RWPE2 (cell line): Measurements from ENCODE around the gene SUMF1.

ENCODE experiments used
- ATAC-seq: fragments of 200-7000 bp; cut with Tn5 transposase; 3 replicates; pipeline ENCODE4 v1.9.1; 2021; ENCODE audit warnings: low read depth
- DNase-seq: peaks from one replicate; pipeline ENCODE4 v3.0.0-alpha.2; 2020; ENCODE audit warnings: low spot score
- H3K27ac ChIP-seq: fragments of 450-650 bp; 2 replicates; pipeline ENCODE4 v1.5.1; 2017; ENCODE audit warnings: mild to moderate bottlenecking; ENCODE audit not compliant: poor library complexity, severe bottlenecking
- H3K27me3 ChIP-seq: fragments of 250-450 bp; sonication (Bioruptor Pico); 2 replicates; pipeline ENCODE4 v1.5.1; 2021; ENCODE audit warnings: mild to moderate bottlenecking, moderate library complexity; ENCODE audit not compliant: insufficient read depth, poor library complexity, severe bottlenecking
- H3K36me3 ChIP-seq: fragments of 250-450 bp; sonication (Bioruptor Pico); 2 replicates; pipeline ENCODE4 v1.5.1; 2020; ENCODE audit warnings: low read depth, mild to moderate bottlenecking, moderate library complexity
- H3K4me1 ChIP-seq: fragments of 250-450 bp; sonication (Bioruptor Pico); 2 replicates; pipeline ENCODE4 v1.5.1; 2021; ENCODE audit warnings: mild to moderate bottlenecking, moderate library complexity; ENCODE audit not compliant: insufficient read depth, poor library complexity, severe bottlenecking
- H3K4me3 ChIP-seq: fragments of 250-450 bp; sonication (Bioruptor Pico); 2 replicates; pipeline ENCODE4 v1.5.1; 2021; ENCODE audit warnings: mild to moderate bottlenecking, moderate library complexity; ENCODE audit not compliant: severe bottlenecking
- H3K9me3 ChIP-seq: fragments of 250-450 bp; sonication (Bioruptor Pico); 2 replicates; pipeline ENCODE4 v1.5.1; 2021; ENCODE audit warnings: mild to moderate bottlenecking, moderate library complexity; ENCODE audit not compliant: severe bottlenecking
- TF ChIP-seq, protein P1 (sequence below): fragments of 450-650 bp; IDR thresholded peaks from one replicate; pipeline ENCODE4 v1.5.1; 2017; ENCODE audit warnings: mild to moderate bottlenecking, moderate library complexity; ENCODE audit not compliant: poor library complexity, severe bottlenecking

Gene SUMF1

DNA sequence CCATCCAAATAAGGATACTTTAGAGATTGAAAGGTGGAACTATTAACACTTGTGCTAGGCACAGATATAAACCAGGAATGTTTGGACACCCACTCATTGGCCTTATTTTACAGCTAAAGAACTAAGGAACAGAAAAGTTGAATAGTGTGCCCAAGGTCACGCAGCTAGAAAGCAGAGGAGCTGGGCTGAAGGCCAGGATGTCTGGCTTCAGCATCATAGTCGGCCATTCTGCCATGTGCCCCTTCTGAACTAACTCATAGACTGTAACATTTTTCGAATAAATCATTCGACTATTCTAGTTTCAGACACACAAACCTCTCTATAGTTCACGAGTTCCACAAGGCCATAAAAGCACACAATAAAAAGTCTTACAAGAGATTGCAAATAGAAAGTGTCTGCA lies 71.1 kb downstream of the SUMF1 start:
- no peak for ATAC-seq
- no peaks in the 10 kb centered on the region for H3K9me3 ChIP-seq
- H3K27ac ChIP-seq: no peak overlapping the region

DNA sequence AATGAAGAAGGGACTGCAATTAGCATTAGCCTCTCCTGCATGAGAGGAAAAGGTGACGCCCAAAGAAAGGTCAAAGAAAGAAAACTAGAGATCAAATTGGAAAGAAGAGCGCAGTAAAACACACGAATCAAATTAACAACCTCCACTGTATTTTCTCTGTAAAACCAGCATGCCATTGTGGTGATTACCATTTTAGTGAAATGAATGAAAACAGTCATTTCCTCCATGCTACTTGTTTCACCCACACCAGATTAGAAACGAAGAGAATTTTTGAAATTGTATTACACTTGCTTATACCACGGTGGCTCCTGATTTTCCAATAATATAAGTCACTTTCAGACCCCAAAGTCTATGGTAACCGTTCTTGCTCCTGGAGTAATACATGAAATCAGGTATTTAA lies 71.6 kb downstream of the SUMF1 start:
- Histone ChIP-seq H3K9me3 (no peaks in the 10 kb centered on the region), H3K4me3 (no peak overlapping the region), H3K36me3 (no peaks in the 10 kb centered on the region; the same call in 1 of the 2 replicates), H3K27ac (no peak overlapping the region), H3K4me1 (no peaks in the 10 kb centered on the region), H3K27me3 (no peaks in the 10 kb centered on the region)
- DNase-seq (no peak), ATAC-seq (no peak)
- TF ChIP-seq, protein P1, sequence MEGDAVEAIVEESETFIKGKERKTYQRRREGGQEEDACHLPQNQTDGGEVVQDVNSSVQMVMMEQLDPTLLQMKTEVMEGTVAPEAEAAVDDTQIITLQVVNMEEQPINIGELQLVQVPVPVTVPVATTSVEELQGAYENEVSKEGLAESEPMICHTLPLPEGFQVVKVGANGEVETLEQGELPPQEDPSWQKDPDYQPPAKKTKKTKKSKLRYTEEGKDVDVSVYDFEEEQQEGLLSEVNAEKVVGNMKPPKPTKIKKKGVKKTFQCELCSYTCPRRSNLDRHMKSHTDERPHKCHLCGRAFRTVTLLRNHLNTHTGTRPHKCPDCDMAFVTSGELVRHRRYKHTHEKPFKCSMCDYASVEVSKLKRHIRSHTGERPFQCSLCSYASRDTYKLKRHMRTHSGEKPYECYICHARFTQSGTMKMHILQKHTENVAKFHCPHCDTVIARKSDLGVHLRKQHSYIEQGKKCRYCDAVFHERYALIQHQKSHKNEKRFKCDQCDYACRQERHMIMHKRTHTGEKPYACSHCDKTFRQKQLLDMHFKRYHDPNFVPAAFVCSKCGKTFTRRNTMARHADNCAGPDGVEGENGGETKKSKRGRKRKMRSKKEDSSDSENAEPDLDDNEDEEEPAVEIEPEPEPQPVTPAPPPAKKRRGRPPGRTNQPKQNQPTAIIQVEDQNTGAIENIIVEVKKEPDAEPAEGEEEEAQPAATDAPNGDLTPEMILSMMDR: no peak

More for the DNA sequence above, 71.1 kb downstream of the SUMF1 start:
- no peak for DNase-seq
- H3K4me1 ChIP-seq: no peaks in the 10 kb centered on the region
- no peak overlapping the region for H3K4me3 ChIP-seq
- no peaks in the 10 kb centered on the region for H3K27me3 ChIP-seq
- TF ChIP-seq, protein P1: no peak
- no peaks in the 10 kb centered on the region; the same call in 1 of the 2 replicates for H3K36me3 ChIP-seq

DNA sequence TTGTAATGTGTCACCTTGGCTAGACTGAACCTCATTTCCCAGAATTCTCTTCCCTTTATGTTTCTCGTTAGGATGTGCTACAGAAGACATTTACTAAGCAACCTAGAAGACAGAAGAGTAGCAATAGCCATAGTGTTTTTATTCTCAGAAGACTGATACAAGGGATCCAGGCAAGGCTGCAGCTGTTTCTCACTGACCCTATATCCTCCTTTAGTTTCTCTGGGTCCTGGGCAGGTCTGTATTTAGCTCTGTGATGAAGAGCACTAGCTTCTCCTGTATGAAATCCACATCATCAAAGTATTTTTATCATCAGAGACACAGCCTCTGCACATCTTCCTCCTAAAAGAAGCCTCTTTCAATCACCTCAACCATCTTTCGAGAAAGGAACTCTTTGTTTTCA lies 72.5 kb downstream of the SUMF1 start:
- DNase-seq (no peak), ATAC-seq (no peak)
- no peaks in the 10 kb centered on the region; the same call in 1 of the 2 replicates for H3K36me3 ChIP-seq
- TF ChIP-seq, protein P1: no peak
- H3K9me3 ChIP-seq: no peaks in the 10 kb centered on the region
- H3K4me1 ChIP-seq: no peaks in the 10 kb centered on the region
- H3K4me3 ChIP-seq: no peak overlapping the region
- no peaks in the 10 kb centered on the region for H3K27me3 ChIP-seq
- H3K27ac ChIP-seq: no peak overlapping the region

DNA sequence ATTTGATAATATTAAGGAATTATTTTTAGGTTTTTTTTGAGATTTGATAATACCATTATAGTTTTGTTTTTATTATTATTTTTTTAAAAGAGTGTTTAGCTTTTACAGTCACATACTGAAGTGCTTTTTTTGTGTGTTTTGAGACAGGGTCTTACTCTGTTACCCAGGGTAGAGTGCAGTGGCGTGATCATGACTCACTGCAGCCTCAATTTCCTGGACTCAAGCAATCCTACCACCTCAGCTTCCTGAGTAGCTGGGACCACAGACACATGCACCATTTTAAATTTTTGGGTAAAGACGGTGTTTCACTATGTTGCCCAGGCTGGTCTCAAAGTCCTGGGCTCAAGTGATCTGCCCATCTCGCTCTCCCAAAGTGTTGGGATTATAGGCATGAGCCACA lies 73.0 kb downstream of the SUMF1 start:
- DNase-seq (no peak), ATAC-seq (no peak)
- H3K36me3 ChIP-seq: no peaks in the 10 kb centered on the region; the same call in 1 of the 2 replicates
- H3K4me3 ChIP-seq: no peak overlapping the region
- H3K4me1 ChIP-seq: no peaks in the 10 kb centered on the region
- no peaks in the 10 kb centered on the region for H3K27me3 ChIP-seq
- no peak overlapping the region for H3K27ac ChIP-seq
- TF ChIP-seq, protein P1: no peak
- H3K9me3 ChIP-seq: no peaks in the 10 kb centered on the region

DNA sequence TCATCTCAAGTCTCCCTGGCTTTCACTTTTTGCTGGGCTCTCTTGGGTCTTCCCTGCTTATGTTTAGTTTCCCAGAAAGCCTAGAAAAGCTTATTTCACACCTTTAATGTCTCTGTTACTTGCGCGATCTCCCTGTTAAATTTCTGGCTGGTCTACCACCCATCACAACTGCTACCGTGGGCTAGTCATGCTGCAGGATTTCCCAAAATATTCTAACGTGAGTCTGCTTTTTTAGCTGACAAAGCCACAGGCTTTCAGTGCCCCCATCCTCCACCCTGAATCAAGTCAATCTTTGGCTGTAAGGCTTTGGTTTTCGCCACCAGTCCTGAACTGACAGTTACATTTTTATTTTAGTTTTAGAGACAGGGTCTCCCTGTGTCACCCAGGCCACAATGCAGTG lies 74.1 kb downstream of the SUMF1 start:
- no peak for DNase-seq
- Histone ChIP-seq H3K4me1 (no peaks in the 10 kb centered on the region), H3K27me3 (no peaks in the 10 kb centered on the region), H3K36me3 (no peaks in the 10 kb centered on the region; the same call in 1 of the 2 replicates), H3K27ac (no peak overlapping the region), H3K4me3 (no peak overlapping the region), H3K9me3 (no peaks in the 10 kb centered on the region)
- TF ChIP-seq, protein P1: no peak
- no peak for ATAC-seq
